C1 segment of cervical spinal cord (tissue), 14 donors: ENCODE results near the gene C4orf51.

Experiments
- DNase-seq, 14 donors: peaks; one replicate each; lab custom pipeline; 2025; lab: John Stamatoyannopoulos, UW

Gene C4orf51

DNA sequence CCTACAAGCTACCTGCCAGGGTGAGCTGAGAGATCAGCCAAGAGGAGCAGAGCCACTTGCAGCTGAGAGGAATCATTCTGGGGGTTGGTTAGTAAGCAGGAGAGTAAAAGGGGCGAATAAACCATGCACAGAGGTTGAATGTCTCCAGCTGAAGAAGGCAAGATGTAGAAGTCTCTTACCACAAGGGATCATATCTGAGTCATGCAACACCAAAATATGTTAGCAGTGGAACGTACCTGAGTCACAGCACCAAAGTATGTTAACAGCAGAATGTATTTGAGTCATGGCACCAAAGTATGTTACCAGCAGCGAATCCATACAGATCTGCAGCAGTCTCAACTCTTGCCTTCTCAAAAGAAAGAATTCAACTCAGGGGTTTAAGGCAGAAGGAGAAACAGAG lies 29.9 kb downstream of the C4orf51 start:
- no peak for DNase-seq

DNA sequence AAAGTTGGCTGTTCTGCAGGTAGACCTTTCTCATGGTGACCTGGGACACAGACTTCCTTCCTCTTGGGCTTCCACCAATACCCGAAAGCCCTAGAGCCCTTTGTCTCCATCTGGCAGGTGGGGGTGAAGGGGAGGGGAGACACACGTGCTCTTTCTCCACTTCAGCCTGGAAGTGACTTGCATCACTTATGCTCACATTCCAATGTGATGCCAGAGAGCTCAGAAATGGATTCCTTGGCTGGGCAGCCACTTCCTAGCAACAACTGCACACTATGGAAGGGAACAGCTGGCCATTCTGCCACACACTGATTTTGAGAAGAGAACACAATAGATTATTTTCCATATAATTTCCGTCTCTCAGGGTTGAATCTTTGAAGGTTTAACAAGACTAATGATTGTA lies 36.3 kb downstream of the C4orf51 start:
- no peak for DNase-seq

DNA sequence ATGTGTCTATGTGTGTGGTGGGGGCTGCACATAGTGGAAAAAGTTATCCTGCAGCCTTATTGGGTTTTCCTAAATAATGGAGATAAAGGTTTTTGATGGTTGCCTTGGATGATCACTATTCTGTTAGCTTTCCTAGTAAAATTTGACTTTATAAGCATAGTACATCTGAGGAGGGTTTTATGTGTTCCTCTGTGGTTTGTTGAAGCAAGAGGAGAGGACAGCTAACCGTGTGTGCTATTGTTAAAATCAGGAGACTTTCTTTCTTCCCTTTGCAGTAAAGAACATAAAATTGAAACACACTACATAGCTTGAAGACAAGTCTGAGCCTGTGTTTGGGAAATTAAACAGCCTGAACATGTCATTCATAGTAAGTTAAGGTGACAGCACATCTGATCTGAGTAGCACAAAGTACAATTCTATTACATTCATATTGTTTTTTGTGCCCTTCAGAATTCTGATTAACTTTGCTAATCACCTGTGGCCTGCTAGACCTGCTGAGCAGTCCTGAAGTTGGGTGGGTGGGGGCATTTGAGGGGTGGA lies 36.8 kb downstream of the C4orf51 start:
- no peak for DNase-seq

DNA sequence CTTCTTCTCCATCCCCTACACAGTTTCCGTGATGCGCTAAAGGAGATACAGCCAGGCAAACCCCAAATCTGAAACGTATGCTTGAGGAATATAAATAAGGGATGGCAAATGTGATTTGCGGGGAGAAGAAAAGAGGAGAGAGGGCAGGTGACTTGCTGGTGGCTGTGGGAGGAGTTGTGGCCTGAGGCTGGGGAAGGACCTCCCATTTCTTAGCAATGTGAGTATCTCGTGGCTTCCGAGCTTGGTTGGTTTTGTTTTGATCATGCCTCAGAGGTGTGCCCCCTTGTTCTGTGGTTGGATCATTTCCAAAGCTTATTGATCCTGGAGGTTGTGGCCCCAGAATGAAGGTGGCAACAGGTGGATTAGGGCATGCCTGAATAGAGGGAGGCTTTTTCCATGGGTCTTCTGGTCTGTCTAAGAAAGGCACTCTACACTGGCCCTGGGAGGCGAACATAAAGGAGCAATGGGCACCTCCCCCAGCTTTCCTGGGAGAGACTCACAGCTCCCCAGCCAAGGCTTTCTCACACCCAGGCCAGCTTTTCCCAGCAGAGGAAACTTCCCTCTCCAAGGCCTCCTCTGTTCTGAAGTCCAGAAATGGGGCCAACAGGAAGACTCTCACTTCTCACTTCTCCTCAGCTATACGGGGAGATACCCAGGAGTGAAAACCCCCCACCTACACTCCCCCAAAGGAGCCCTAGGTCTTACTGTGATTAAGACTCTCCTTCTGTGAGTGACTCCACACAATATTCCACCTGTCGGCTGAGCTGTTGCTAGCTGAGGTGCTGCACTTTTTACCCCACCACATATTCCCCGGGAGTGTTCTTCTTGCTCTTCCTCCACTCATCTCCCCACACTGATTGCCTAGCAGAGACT lies 40.0 kb downstream of the C4orf51 start:
- peak in 2 of 14 donors; percentile 8 to 28 for DNase-seq

DNA sequence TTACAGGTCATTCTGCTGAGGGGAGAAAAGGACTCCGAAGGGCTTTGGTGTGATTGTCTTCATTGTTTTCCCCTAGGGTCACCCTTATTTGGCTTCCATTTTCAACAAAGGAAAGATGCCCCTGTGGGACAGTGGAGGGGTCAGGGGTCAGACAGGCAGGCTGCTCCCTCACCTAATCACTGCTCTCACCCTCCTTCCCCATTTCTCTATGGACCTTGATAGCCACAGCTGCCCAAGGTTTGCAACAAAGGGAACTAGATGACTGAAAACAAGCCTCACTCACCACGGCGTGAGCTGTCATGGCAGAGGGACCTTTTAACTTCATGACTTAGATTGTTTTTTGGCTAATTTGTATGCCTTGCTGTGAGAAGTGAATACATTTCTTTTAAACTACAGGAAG lies 40.7 kb downstream of the C4orf51 start:
- DNase-seq: no peak

DNA sequence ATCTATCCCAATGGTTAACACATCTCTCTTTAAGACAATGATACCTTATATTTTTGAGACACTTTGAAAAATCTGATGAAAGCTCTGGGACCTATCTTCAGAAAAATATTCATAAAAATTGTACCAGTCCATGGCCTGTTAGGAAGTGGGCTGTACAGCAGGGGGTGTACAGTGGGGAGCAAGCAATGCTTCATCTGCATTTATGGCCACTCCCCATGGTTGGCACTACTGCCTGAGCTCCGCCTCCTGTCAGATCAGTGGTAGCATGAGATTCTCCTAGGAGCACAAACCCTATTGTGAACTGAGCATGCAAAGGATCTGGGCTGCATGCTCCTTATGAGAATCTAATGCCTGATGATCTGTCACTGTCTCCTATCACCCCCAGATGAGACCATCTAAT lies 42.6 kb downstream of the C4orf51 start:
- no peak for DNase-seq

DNA sequence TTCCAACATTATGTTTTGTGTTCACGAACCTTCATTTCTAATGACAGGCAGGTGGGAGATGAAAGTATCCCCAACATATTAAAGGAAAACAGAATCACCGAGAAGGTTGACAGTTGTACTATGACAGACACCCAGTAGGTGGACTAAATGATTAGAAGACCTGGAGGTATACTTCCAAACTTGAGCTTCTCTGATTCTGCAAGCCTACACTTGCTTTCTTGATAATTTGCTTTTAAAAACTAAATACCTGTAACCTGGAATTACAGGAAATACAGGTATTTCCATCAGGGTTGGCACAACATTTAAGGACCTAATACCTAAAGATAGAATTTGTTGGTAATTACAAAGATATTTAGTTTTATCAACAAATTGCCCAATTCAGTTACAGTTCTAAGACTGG lies 43.4 kb downstream of the C4orf51 start:
- DNase-seq: no peak

DNA sequence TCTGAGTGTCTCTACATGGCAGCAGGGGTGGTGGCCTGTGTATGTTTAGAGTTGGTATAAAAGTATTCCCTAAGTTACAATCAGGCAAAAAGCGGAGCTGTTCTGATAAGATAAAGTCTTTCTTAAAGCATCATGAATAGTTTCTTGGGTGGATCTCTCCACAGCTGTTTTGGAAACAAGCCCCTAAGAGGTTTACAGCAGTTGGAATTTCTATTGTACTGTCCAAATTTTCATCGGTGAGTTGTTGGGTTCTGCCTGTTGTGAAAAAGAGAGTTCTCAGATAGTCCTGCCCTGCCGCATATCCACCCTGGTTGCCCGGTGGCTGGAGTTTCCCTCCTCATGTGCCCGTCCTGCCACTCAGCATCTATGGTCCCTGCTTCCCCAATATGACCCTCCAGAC lies 50.1 kb downstream of the C4orf51 start:
- no peak for DNase-seq

DNA sequence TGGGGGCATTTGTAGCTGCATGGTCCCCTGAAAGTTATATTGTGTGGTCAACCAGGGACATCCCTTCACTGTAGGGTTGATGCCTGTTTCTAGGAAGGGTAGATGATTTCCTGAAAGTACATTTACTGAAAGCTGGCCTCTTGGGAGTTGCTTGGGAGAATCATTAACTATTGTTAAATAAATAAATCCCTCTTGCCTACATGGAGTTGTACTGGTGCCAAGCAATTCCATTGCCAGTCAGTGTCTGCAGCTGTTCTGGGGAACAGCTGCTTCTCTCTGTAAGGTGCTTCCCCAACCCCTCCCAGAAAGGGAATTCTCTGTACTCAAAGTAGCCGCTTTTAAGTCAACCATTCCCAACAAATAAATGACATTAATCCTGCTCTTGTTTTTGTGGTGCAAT lies 51.1 kb downstream of the C4orf51 start:
- no peak for DNase-seq

DNA sequence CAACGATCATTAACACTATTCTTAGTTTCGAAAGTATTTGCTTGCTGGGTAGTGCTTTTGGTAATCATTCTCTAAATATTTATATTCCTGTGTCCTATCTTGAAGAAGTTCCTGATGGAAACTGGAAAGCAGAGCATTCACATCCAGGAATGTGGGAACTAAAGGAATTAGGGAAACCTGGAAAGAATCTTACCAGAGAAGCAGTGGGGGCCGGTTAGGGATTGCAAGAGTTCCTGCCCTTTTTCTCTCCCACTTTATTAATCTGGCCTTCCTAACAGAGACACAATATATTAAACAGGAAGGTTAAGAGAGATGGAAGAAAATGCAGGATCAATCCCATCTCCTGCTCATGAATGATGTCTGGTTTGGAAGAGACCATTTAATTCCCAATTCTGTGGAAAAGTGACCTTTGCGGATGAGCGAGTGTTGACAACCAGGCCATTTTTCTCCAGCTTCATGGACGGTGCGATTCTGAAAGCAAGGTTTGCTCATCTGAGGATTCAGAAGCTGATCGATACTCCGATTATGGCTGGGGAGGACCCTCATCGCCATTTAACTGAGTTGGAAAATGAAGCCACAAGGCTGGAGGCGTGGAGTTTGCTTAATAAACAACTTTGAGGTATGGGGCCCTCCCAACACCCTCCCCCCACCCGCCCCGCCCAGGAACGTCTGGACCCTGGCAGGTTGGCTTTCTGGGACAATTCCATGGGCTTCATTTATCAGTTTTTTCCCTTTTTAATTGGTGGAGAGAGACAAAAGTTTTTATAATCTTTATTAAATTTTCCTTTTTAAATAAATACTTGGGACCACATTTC lies 52.3 kb downstream of the C4orf51 start:
- DNase-seq: peak in 1 of 14 donors; percentile 34

DNA sequence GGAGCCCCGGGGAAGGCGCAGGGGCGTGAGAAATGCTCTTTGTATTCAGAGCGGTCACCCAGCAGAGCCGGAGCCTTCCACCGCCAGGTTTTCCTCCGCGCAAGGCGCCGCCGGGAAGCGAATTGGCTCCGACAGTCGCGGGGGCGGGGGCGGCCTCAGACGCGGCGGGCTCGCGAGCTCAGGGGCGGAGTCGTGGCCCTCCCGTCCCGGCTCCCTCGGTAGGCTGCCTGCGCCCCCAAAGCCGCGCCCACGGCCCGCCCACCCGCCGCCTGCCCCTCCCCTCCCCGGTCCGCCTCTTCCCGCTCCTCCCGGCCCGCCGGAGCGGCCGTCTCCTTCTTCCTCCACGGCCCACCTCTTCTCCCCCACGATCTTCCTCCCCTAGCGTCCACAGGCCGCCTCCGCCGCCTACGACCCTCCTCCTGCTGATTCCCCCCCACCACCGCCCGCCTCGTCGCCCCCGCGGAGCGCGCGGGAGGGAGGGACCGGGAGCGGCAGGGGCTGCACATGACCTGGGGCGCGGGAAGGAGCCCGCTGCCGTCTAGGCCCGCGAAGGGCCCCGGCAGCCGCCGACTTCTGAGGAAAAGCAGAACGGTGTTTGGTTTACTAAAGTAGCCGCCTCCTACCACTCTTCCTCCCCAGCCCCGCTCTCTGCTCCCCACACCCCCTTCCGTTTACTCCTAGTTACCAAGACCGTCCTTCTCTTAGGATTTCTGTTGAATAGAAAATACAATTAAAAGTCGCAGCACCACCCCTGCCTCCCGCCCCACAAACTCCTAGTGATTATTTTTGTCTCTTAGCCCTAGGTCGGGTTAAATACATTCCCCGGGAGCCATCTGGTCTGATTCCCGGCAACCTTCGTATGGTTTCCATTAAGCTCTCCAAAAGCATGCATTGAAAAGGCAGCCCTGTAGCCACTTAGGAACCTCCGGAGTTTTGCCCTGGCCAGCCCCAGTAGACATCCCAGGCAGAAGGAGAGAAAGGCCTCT lies 53.2 kb downstream of the C4orf51 start:
- peak; percentile 51 to 96 (median 86) for DNase-seq

DNA sequence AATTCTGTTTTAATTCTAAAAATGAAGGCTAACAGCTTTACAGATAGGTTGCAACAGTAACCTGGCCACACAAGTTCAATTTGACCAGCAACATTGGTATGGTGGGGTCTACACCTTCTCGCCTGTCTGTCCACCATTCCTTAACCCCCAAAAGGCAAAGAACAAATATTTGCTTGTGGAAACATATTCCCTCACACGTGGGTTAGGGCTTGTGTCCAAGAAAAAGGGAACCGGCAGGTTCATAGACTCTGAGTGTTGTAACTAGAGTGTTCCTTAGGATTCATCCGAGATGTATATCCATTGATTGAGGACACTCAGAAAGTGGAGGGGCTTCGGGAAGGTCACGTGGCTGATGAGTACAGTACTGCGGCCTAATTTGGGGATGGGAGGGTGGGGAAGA lies 54.1 kb downstream of the C4orf51 start:
- DNase-seq: peak in 1 of 14 donors; percentile 51

DNA sequence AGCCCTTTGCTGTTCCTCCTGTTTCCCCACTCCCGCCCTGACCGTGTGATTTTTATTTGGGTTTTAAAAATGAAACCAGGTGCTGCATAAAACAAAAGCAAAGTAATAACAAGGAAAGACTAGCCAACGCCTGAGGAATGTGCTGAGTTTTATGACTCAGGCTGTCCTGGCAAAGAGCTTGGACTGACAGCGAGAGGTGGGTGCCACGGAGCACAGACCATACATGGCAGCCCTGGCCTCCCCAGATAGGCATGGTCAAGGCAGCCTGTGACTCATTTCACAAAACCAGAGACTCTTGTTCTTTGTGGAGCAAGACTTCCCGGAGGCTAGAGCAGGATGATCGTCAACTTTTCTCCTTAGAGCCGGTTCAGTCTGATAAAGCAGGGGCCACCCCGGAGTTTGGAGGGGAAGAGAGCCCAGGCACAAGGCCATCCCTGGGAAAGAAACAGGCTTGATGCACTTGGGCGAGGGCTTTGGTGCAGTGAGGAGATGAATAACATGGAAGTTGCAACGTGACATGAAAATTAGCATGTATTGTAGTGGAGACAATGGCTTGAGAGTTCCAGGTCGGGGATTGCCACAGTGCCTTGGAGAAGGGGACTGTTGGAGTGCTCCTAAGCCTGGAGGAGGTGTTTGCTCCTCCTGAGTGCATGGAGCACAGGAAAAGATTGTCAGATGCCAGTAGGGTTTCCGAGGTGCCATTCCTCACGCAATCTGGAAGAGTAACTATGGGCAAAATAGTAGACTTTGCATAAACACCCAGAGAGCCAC lies 54.8 kb downstream of the C4orf51 start:
- peak in 5 of 14 donors; percentile 8 to 81 (median 31) for DNase-seq

DNA sequence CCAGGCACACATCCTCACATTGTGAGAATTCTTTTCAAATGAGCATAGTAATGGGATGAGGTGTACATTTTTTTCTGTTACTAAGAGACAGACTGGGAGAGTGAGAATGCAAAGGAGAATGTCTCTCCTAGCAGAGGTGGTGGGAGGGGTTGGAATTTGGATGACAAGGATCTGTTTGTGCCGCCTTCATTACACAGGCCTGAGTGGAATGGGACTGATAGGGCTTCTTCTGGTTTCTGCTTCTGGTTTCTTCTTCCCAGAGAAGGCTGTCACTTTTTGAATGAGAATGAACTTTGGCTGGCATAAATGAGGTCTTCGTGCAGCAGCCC lies 55.4 kb downstream of the C4orf51 start:
- peak in 1 of 14 donors; percentile 24 for DNase-seq

DNA sequence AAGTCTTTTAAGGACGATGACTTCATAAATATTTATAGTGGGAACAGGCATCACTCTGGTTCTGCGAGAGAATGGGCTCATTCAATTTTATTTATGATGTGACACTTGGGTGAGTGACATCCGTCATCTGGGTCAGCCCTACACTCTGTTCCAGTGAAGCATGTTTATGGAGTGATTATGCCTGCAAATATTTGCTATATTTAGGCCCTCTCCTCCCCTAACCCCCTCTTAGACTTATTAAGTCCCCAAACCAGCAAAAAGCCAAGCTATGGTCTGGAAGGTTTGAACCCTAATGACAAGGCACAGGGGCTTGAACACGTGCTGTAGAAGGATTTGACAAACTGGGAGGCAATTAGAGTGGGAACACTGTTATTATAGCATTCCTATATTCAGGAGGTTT lies 55.9 kb downstream of the C4orf51 start:
- DNase-seq: peak in 1 of 14 donors; percentile 37

DNA sequence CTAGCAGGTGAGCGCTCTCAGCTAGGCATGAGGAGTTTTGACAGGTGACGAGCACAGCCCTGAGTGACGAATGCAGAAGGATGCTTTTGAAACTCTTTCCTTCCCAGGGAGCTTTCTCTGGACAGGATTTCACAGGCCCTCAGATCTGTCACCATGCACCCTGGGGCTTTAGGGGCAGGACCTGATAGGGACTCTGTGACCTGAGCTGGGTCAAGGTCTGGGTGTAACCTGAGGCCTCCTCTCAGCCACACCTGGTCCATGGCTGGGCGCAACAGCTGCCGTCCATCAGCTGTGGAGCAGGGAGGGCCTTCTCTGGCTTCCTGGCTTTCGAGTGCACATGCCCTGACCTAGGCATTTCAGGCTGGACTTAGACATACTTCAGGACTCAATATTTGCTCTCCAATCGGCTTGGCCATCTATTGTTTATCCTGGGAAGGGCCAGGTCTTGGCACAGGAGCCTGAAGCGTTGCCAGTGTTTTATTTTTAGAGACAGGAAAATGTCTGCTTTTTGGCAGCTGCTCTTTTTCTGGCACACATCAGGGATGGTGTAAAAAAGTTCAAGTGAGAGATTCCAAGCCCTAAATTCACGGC lies 56.4 kb downstream of the C4orf51 start:
- peak in 4 of 14 donors; percentile 18 to 86 (median 22) for DNase-seq

DNA sequence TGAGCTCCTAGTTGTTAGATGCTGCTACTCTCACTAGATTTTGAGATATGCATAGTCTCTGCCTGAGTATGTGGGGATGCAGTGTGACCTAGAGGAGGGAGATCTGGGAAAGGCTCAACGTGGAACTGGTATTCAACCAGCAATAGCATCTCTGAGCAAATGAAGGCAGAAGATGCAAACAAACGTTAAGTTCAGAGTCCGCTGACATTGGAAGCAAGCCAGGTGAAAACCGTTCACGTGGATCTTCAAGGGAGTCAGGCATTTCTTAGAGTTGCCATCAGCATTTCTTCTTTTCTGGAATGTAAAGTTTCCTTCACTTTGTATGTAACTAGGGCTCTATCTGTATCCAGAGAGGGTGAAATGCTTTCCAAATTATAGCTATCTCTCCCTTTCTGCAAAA lies 59.9 kb downstream of the C4orf51 start:
- no peak for DNase-seq

DNA sequence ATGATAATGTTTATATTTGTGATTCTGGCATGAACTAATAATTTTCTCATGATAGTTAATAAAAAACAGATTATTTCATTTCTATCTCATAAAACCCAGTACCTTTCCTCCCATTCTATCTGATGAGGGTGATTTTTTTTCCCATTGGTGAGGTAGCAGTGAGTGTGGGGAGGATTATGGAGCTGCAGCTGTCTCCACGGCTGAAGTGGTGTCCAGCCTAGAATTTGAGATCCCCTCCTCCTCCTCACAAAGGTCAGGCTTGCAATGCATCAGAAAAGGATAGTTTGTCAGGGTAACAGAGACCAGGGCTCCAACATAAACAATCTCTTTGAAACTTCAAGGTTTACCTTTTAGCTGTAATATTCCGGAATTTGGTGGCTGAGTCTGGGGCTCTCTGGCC lies 60.9 kb downstream of the C4orf51 start:
- no peak for DNase-seq

DNA sequence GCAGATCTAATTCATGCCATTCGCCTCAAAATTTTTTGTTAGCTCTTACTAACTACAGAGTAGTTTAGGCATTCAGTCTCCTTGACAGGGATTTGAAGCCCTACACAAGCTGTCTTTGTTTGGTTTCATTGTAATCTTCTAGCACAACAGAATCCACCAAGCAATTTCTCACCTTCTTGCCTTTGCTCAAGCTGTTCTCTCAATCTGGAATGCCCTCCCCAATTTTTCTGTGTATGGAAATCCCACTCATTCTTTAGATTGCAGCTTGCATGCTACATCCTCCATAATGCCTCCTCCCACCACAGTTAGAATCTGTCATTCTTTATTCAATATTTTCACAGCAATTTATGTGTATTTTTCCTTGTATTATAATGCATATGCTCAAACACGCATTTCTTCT lies 63.7 kb downstream of the C4orf51 start:
- no peak for DNase-seq

DNA sequence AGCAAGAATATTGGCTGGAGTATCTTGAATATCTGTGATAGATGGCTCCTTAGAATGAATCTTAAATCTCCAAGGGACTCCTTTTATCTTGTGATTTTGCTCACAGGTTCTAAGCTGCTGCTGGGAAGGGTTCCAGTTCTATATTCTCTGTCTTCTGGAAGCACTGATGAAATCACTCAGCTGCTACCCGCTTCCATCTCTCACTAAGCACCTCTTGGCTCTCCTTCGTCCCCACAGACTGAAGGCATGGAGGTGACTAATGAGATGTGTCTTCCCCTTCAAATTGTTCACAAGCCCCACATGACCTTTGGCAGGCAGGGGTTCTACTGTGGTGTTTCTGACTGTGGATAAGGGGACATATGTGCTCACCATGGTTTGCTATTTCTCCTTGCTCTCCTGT lies 75.9 kb downstream of the C4orf51 start:
- DNase-seq: no peak
